ENCODE data around the gene MARS1. TPM values are rescaled to one million over a fixed set of nuclear protein-coding genes. Genes with fewer than 3 reads are reported as not detected.

The MARS1 gene
- total RNA-seq, 4 donors from 2014 or later = 55.2 to 173 (median 97.8) TPM

DNA sequence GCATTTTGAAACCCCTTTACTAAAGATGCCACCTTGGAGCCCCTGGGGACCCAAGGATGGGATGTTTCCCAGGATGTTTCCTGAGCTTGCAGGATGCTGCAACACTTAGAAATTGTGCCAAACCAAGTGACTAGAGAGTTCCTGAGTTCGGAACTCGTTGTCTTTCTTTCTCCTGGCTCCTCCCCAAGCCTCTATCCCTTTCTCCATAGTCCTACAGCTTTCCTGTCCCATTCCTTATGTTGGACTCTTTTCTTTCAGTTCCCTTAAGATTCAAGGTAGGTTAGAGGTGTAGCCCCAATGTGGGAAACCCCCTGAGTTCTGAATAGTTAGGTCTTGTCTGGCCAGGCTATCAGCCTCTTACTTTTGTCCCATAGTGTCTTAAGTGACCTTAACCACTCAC, 60.6 kb downstream of the MARS1 start:
- H3K9me3 ChIP-seq = no peaks in the 10 kb centered on the region
- H3K4me3 ChIP-seq (replicated peaks in 1 of 3) = no peak overlapping the region
- 40 to 43% methylated on average over 2 of the region's 2 CpGs for WGBS, 2 donors
- H3K27me3 ChIP-seq = no peaks in the 10 kb centered on the region
- no peaks in the 10 kb centered on the region for H3K36me3 ChIP-seq
- no peak for DNase-seq
- H3K27ac ChIP-seq = no peak overlapping the region
- intact Hi-C loops (cut with DNase I) = no loop called here
- H3K4me1 ChIP-seq = peaks cover 12 to 23% of the 10 kb centered on the region in 2 donors
- no peak for TF ChIP-seq POLR2A (IDR thresholded peaks at IDR 0.05)
- TF ChIP-seq, protein P1, sequence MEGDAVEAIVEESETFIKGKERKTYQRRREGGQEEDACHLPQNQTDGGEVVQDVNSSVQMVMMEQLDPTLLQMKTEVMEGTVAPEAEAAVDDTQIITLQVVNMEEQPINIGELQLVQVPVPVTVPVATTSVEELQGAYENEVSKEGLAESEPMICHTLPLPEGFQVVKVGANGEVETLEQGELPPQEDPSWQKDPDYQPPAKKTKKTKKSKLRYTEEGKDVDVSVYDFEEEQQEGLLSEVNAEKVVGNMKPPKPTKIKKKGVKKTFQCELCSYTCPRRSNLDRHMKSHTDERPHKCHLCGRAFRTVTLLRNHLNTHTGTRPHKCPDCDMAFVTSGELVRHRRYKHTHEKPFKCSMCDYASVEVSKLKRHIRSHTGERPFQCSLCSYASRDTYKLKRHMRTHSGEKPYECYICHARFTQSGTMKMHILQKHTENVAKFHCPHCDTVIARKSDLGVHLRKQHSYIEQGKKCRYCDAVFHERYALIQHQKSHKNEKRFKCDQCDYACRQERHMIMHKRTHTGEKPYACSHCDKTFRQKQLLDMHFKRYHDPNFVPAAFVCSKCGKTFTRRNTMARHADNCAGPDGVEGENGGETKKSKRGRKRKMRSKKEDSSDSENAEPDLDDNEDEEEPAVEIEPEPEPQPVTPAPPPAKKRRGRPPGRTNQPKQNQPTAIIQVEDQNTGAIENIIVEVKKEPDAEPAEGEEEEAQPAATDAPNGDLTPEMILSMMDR (IDR thresholded peaks at IDR 0.05) = no peak

- Histone ChIP-seq H3K4me1 (peaks cover 12 to 23% of the 10 kb centered on the region in 2 donors), H3K4me3 (replicated peaks in 1 of 3) (peak overlapping the region in 1 of 3 donors; percentile 29), H3K9me3 (no peaks in the 10 kb centered on the region), H3K36me3 (no peaks in the 10 kb centered on the region), H3K27me3 (no peaks in the 10 kb centered on the region), H3K27ac (no peak overlapping the region)
- no peak for TF ChIP-seq POLR2A (IDR thresholded peaks at IDR 0.05)
- TF ChIP-seq, protein P1 (IDR thresholded peaks at IDR 0.05) = no peak
- intact Hi-C loops (cut with DNase I) = no loop called here
- DNase-seq = no peak
- 44 to 49% methylated on average over 10 to 12 of the region's 13 CpGs for WGBS, 2 donors
Measured at GRCh38 chr12:57549203-57549908, 61.5 kb downstream of the MARS1 start.

DNA sequence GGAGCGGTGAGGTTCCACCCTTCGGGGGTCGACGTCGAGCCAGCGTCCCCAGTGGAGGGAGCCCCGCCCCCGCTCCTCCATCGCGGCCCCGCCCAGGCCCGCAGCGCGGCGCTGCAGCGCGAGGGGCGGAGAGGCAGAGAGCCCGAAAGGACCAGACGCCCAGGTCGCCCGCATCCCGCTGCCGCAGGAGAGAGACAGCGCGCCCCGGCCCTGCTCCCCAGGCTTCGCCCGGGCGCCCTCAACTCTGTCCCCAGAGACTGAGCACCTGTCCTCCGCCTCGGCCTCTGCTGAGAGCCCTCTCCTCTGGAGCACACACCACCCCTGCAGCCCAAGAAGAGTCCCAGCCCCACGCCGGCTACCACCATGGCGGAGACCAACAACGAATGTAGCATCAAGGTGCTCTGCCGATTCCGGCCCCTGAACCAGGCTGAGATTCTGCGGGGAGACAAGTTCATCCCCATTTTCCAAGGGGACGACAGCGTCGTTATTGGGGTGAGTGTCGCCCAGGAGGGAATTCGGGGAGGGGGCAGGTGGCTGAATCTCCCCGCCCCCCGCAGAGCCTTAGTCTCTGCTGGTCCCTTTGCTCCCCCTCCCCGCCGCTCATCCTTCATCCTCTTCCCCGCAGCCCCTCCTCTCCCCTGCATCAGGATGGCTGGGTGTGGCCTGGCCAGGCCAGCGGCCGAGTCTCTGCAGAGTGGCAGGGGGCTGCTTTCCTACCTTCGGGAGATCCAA, 62.2 kb downstream of the MARS1 start, which contains the start of gene KIF5A:
Gene KIF5A (plus strand): TSS at position 136 of the 732 bp plus-strand sequence. CDS start 228 bp downstream, at position 364.
- H3K27ac ChIP-seq = no peak within 1 kb of the TSS
- no peak for TF ChIP-seq POLR2A (IDR thresholded peaks at IDR 0.05)
- TF ChIP-seq, protein P1 (IDR thresholded peaks at IDR 0.05) = no peak
- DNase-seq = peak; percentile 30 to 35
- H3K4me3 ChIP-seq (replicated peaks in 1 of 3) = peak within 1 kb of the TSS in 1 of 3 donors; percentile 29
- H3K27me3 ChIP-seq = no peaks in the 10 kb centered on the region
- no peaks in the 10 kb centered on the region for H3K36me3 ChIP-seq
- WGBS, 2 donors = 5 to 11% methylated on average over 12 to 20 of the region's 52 CpGs
- no peaks in the 10 kb centered on the region for H3K9me3 ChIP-seq
- H3K4me1 ChIP-seq = peaks cover 12 to 21% of the 10 kb centered on the region in 2 donors
- intact Hi-C loops (cut with DNase I) = no loop called here

GRCh38 chr12:57550641-57551549, 63.0 kb downstream of the MARS1 start:
- Histone ChIP-seq H3K27me3 (no peaks in the 10 kb centered on the region), H3K36me3 (no peaks in the 10 kb centered on the region), H3K9me3 (no peaks in the 10 kb centered on the region), H3K4me3 (replicated peaks in 1 of 3) (no peak overlapping the region), H3K4me1 (peaks cover 9 to 13% of the 10 kb centered on the region in 2 donors), H3K27ac (no peak overlapping the region)
- intact Hi-C loops (cut with DNase I) = no loop called here
- DNase-seq = no peak
- WGBS, 2 donors = 60 to 67% methylated on average over 7 of the region's 7 CpGs
- TF ChIP-seq POLR2A (IDR thresholded peaks at IDR 0.05) = no peak
- TF ChIP-seq, protein P1 (IDR thresholded peaks at IDR 0.05) = no peak
